A549 treated with CpdA at 1 μM for 4 hours (cell line): ENCODE measurements around the gene TNFAIP8L2. TPM values are rescaled to one million over a fixed set of nuclear protein-coding genes. Genes with fewer than 3 reads are reported as not detected.

Source experiments
- total RNA-seq: library from RNA; stranded (reverse); fragments of 200-300 nt; extraction: Qiagen RNA extraction; gene quantifications from 5 replicates; pipeline ENCODE4 v1.2.3, GENCODE V29; 2022; ENCODE audit warnings: low read depth

Gene TNFAIP8L2
- total RNA-seq = not detected in 5 replicates

GRCh38 chr1:151156515-151156819 lies at the start of gene TNFAIP8L2:
Gene TNFAIP8L2 (plus strand): TSS chr1:151156649. CDS start chr1:151158698, 2,049 bp downstream.

GRCh38 chr1:151146412-151147131 lies 9.9 kb upstream of the TNFAIP8L2 start, which contains the start of gene SEMA6C:
Gene SEMA6C (minus strand): TSS chr1:151146631. CDS start chr1:151142621, 4,010 bp downstream.

GRCh38 chr1:151165738-151166504 lies 9.5 kb downstream of the TNFAIP8L2 start, which contains the start of the genes LYSMD1 and SCNM1:
Gene LYSMD1 (minus strand): TSS chr1:151165902. CDS start chr1:151165258, 644 bp downstream.
Gene SCNM1 (plus strand): TSS chr1:151166144. CDS start chr1:151166153, 9 bp downstream.

GRCh38 chr1:151175863-151176262 lies 19.4 kb downstream of the TNFAIP8L2 start, which contains the start of gene TMOD4:
Gene TMOD4 (minus strand): TSS chr1:151175981. CDS start chr1:151174875, 1,106 bp downstream.

GRCh38 chr1:151189637-151190445 lies 33.4 kb downstream of the TNFAIP8L2 start, which contains the start of gene VPS72:
Gene VPS72 (minus strand): TSS chr1:151190197. CDS start chr1:151190121, 76 bp downstream.

GRCh38 chr1:151198254-151199127 lies 42.0 kb downstream of the TNFAIP8L2 start, which contains the start of gene PIP5K1A:
Gene PIP5K1A (plus strand): TSS chr1:151198552. CDS start chr1:151198997, 445 bp downstream.

Other genes with a start within 250 kb of the TNFAIP8L2 start
- gene SETDB1, start 230.3 kb upstream of the TNFAIP8L2 start, total RNA-seq = 22.9 to 24.6 TPM (median 23.6 TPM) in 5 replicates
- 249 to 266 TPM (median 256 TPM) in 5 replicates for gene CERS2, start 181.8 kb upstream of the TNFAIP8L2 start, total RNA-seq
- 0.70 to 1.3 TPM (median 0.83 TPM) in 5 replicates for gene ANXA9, start 174.4 kb upstream of the TNFAIP8L2 start, total RNA-seq
- gene MINDY1, start 149.7 kb upstream of the TNFAIP8L2 start, total RNA-seq = 2.4 to 3.7 TPM (median 3.0 TPM) in 5 replicates
- gene PRUNE1, start 148.2 kb upstream of the TNFAIP8L2 start, total RNA-seq = 12.4 to 16.7 TPM (median 14.9 TPM) in 5 replicates
- 0.09 to 0.12 TPM (median 0.11 TPM) in 4 of 5 replicates, not detected in the other for gene BNIPL, start 120.1 kb upstream of the TNFAIP8L2 start, total RNA-seq
- 5.5 to 9.1 TPM (median 7.4 TPM) in 5 replicates for gene C1orf56, start 108.9 kb upstream of the TNFAIP8L2 start, total RNA-seq
- 68.9 to 77.7 TPM (median 75.0 TPM) in 5 replicates for gene CDC42SE1, start 97.0 kb upstream of the TNFAIP8L2 start, total RNA-seq
- 15.1 to 18.7 TPM (median 17.2 TPM) in 5 replicates for gene MLLT11, start 96.3 kb upstream of the TNFAIP8L2 start, total RNA-seq
- 2.1 to 3.9 TPM (median 3.8 TPM) in 5 replicates for gene GABPB2, start 85.9 kb upstream of the TNFAIP8L2 start, total RNA-seq
- 1.0 to 3.0 TPM (median 1.9 TPM) in 5 replicates for gene SEMA6C, start 10.0 kb upstream of the TNFAIP8L2 start, total RNA-seq
- 5.5 to 9.9 TPM (median 5.7 TPM) in 5 replicates for gene LYSMD1, start 9.3 kb downstream of the TNFAIP8L2 start, total RNA-seq
- gene SCNM1, start 9.5 kb downstream of the TNFAIP8L2 start, total RNA-seq = 43.2 to 48.0 TPM (median 45.2 TPM) in 5 replicates
- 0.25 to 0.35 TPM in 2 of 5 replicates, not detected in the others for gene TMOD4, start 19.3 kb downstream of the TNFAIP8L2 start, total RNA-seq
- 44.8 to 61.9 TPM (median 47.4 TPM) in 5 replicates for gene VPS72, start 33.5 kb downstream of the TNFAIP8L2 start, total RNA-seq
- gene PIP5K1A, start 41.9 kb downstream of the TNFAIP8L2 start, total RNA-seq = 41.8 to 52.4 TPM (median 45.2 TPM) in 5 replicates
- gene PSMD4, start 98.1 kb downstream of the TNFAIP8L2 start, total RNA-seq = 165 to 226 TPM (median 194 TPM) in 5 replicates
- 13.1 to 15.6 TPM (median 14.6 TPM) in 5 replicates for gene ZNF687, start 125.7 kb downstream of the TNFAIP8L2 start, total RNA-seq
- gene PI4KB, start 170.8 kb downstream of the TNFAIP8L2 start, total RNA-seq = 23.9 to 30.9 TPM (median 29.1 TPM) in 5 replicates
- gene RFX5, start 190.6 kb downstream of the TNFAIP8L2 start, total RNA-seq = 27.3 to 30.3 TPM (median 28.2 TPM) in 5 replicates
- gene SELENBP1, start 216.1 kb downstream of the TNFAIP8L2 start, total RNA-seq = 5.0 to 7.4 TPM (median 5.6 TPM) in 5 replicates
- gene PSMB4, start 242.9 kb downstream of the TNFAIP8L2 start, total RNA-seq = 338 to 445 TPM (median 430 TPM) in 5 replicates